Activated CD8-positive, alpha-beta memory T cell treated with anti-CD3 and anti-CD28 coated beads, Interleukin-2, amount 50 U/mL, for 48 hours (primary cell): ENCODE results near the gene PIP5KL1.
"Not testable (repeated sequence)": the region's sequence is repeated elsewhere in the genome, so short reads cannot be mapped to it uniquely, and the experiment has no call there.

Source experiments
- DNase-seq: peaks from one replicate; pipeline ENCODE4 v3.0.0-alpha.2; 2020

The PIP5KL1 gene

GRCh38 chr9:127885508-127886281 is 44.9 kb downstream of the PIP5KL1 start:
- DNase-seq, result no peak

GRCh38 chr9:127884976-127885490 is 45.5 kb downstream of the PIP5KL1 start:
- DNase-seq, result no peak

- no peak for DNase-seq
Measured at GRCh38 chr9:127884427-127884911, 46.1 kb downstream of the PIP5KL1 start.

GRCh38 chr9:127883959-127884358 is 46.6 kb downstream of the PIP5KL1 start:
- no peak for DNase-seq

- not testable (repeated sequence) for DNase-seq
Measured at GRCh38 chr9:127881715-127882114, 48.9 kb downstream of the PIP5KL1 start.

- no peak for DNase-seq
Measured at GRCh38 chr9:127880143-127880542, 50.4 kb downstream of the PIP5KL1 start.

- DNase-seq, result no peak
Measured at GRCh38 chr9:127878652-127879390, 51.8 kb downstream of the PIP5KL1 start.

- no peak for DNase-seq
Measured at GRCh38 chr9:127878001-127878651, 52.5 kb downstream of the PIP5KL1 start.

- DNase-seq, result no peak
Measured at GRCh38 chr9:127877566-127877998, 53.0 kb downstream of the PIP5KL1 start, which contains the start of gene AK1. AK1 (minus strand) TSS chr9:127877675; CDS start chr9:127874617, 3,058 bp downstream.

- no peak for DNase-seq
Measured at GRCh38 chr9:127876764-127877562, 53.6 kb downstream of the PIP5KL1 start.

GRCh38 chr9:127876026-127876763 is 54.4 kb downstream of the PIP5KL1 start:
- DNase-seq, result no peak

- no peak for DNase-seq
Measured at GRCh38 chr9:127875306-127875966, 55.1 kb downstream of the PIP5KL1 start.

- no peak for DNase-seq
Measured at GRCh38 chr9:127874301-127875221, 56.0 kb downstream of the PIP5KL1 start.

GRCh38 chr9:127873886-127874285 is 56.7 kb downstream of the PIP5KL1 start:
- DNase-seq, result no peak

- DNase-seq, result no peak
Measured at GRCh38 chr9:127873223-127873691, 57.3 kb downstream of the PIP5KL1 start.

GRCh38 chr9:127872369-127873222 is 58.0 kb downstream of the PIP5KL1 start:
- no peak for DNase-seq

GRCh38 chr9:127871531-127871930 is 59.0 kb downstream of the PIP5KL1 start:
- DNase-seq, result no peak

- no peak for DNase-seq
Measured at GRCh38 chr9:127870887-127871286, 59.7 kb downstream of the PIP5KL1 start.
